GM19467 (cell line): Measurements from ENCODE around the gene RABGAP1L.
"Not testable (repeated sequence)": the region's sequence is repeated elsewhere in the genome, so short reads cannot be mapped to it uniquely, and the experiment has no call there.

Experiments
- ATAC-seq: cut with Tn5 transposase; IDR thresholded peaks from one replicate; pipeline ENCODE4 v1.9.1; 2021; ENCODE audit warnings: mild to moderate bottlenecking, moderate library complexity; ENCODE audit not compliant: unreplicated experiment

Gene RABGAP1L

DNA sequence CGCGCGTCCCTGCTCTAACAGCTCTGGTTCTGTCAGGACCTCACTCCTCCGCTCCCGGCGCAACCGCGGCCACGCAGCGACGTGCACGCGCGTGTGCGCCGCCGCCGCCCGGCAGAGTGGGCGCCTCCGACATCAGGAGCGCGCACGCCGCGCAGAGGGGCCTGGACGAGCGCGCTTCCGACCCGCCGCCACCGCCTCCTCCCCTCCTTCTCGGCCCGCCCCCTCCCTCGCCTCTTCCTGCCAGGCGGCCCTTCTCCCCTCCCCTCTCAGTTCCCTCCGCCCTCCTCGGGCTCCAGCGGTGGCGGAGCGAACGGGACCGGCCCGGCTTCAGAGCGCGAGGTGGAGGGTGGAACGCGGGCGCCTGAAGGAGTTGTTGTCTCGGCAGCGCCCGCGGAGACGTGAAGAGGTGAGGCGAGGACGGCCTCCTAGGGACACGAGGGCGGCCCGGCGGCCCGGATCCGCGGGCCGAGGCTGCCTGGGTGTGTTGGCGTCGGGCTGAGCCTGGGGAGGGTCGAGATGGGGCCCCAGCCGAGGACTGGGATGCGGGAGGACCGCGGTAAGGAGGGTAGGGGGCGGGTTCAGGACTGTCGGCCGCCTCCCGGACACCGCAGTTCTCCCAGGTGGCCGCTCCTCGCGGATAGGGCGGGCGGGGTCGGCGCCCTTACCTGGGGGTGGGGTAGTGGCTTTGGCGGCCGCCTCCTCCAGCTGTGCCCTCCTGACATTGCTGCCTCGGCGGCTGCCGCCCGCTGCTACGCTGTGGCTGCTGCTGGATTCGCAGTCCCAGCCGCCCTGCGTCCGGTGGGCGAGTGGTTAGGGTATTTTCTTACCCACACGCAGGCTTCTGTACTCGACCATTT lies at the start of gene RABGAP1L:
Gene RABGAP1L (plus strand): TSS at position 269 of the 857 bp plus-strand sequence.
- ATAC-seq, result peak; percentile 61

DNA sequence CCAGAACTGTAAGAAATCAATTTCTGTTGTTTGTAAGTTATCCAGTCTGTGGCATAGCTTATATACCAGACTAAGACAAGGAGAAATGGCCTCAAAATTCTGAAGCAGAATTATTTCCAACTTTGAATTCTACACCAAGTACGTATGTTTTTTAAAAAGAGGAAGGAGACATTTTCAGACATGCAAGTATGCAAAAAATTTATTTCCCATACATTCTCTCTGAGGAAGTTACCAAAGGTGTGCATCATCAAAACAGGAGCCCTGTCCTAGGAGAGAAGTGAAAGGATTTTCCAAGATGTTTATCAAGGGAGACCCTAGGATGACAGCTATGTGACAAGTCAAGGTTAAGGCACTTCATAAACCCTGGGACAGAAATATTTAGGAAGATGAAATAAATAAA lies 49.3 kb upstream of the RABGAP1L start:
- ATAC-seq, result no peak

DNA sequence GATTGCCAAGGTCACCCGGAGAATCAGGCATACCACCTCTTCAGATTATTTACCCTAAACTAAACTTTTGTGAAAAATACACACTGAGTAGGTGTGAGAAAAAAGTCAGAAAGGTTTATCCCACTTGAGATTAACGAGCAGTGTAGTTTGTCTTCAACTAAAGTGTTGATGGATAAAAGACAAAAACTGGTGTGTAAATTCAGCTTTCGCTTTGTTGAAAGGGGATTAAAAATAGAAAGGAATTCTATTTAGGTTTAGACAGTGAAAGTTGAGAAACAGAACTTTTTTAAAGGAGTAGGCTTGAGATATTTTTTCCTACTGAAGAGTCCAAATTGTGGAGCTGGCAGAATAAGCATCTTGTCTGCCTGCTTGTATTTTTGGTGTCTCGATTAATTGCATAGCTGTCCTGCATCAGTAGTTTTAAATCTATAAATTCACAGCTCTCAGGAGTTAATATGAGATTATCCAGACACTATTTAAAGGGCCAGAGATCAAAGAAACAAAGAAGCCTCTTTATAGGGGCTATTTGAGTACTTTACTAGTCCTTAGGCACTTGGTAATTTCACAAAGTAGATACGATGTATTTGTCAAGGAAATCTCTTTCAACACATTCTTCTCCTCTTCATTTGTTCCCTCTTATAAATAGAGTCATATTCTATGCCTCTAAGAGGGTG lies 46.7 kb upstream of the RABGAP1L start:
- ATAC-seq, result no peak

DNA sequence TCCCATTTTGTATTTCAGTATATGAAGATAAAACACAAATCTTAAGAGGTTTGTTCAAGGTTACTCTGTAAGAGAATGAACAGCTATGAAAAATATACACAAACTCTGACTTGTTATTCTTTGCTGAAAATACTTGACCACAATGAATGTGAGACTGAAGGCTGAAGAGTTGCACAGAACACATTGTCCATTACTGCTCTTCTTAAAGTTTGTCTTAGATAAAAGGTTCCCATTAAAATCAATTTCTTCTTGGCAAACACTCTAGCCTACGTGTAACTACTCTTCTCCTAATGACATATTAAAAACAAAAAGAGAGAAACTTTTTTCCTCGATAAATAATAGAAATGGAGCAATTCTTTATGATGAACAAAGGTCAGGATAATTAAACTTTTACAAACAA lies 45.2 kb upstream of the RABGAP1L start:
- ATAC-seq, result no peak

DNA sequence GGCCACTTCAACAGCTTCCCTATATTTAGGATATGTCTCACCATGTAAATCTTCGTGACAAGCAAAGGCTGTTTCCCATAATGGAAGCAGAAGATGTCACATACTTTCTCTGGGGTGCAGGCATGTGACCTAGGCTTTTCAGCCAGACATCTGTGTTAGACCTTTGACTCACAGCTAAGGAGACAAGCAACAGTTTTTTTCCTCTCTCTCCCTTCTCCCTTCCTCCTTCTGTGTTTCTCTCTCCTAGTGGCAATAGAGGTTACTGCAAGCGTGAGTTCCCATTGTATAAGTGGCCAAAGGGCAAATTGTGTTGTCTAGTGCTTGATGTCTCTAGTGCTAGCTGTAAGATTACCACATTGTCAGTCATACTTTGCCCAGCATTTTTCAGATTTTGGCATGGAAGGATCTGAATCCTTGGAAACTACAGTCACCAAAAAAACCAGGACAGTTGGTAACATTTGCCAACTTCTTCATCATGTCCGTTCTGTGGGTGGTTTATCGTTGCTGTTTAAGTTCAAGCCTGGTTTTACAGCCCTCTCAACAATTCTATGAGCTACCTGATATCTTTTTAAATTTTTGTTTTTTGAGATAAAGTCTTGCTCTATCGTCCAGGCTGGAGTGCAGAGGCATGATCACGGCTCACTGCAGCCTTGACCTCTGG lies 44.4 kb upstream of the RABGAP1L start:
- ATAC-seq, result peak; percentile 70

DNA sequence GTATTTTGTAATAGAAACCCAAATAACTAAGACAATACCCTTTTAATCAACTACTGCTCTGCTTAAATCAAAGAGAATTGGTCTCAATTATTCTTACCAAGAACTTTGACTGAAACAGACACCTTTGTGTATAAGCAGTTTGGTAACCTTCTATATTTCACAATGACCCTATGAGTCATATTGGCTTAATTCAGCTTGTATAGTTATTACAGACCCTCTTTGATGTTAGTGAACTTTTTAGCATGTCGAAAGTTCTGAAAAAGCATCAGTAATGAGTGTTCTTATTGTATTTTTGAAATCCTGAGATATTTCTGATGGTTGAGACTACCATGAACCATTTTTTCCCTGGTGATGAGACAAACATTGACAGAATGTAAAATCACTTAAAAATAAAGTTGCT lies 43.3 kb upstream of the RABGAP1L start:
- ATAC-seq, result no peak

DNA sequence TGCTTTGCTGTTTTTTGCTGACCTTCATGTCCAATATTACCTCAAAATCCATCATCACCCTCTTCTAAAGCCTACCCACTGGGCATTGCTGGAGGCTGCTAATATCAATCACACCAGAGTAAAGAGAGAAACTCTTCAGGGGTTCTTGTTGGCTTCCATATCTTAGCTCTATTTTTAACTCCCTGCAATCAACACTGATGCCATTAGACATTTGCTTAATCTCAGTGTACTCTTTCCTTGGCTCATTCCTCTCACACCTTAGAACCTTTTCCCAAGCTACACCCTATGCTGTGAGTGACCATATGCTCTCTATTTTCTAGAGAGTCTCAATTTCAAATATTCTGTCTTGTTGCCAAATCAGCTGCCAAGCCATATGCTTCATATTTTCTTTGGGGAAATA lies 40.6 kb upstream of the RABGAP1L start:
- ATAC-seq, result no peak

DNA sequence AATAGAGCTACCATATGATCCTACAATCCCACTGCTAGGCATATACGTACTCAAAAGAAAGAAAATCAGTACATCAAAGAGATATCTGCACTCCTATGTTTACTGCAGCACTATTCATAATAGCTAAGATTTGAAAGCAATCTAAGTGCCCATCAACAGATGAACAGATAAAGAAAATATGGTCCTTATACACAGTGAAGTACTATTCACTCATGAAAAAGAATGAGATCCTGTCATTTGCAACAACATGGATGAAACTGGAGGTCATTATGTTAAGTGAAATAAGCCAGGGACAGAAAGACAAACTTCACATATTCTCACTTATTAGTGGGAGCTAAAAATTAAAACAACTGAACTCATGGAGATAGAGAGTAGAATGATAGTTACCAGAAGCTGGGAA lies 37.0 kb upstream of the RABGAP1L start:
- ATAC-seq, result not testable (repeated sequence)

DNA sequence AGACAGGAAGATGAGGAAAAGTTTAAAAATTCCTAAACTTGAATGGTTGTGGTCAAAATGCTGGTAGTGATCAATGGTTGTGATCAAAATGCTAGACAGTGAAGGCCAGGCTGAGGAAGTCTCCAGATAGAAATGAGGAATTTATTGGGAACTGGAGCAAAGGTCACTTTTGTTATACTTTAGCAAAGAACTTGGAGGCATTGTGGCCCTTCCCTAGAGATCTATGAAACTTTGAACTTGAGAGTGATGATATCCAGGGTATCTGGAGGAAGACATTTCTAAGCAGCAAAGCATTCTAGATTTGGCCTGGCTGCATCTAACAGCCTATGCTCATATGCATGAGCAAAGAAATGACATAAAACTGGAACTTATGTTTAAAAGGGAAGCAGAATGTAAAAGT lies 35.5 kb upstream of the RABGAP1L start:
- no peak for ATAC-seq

DNA sequence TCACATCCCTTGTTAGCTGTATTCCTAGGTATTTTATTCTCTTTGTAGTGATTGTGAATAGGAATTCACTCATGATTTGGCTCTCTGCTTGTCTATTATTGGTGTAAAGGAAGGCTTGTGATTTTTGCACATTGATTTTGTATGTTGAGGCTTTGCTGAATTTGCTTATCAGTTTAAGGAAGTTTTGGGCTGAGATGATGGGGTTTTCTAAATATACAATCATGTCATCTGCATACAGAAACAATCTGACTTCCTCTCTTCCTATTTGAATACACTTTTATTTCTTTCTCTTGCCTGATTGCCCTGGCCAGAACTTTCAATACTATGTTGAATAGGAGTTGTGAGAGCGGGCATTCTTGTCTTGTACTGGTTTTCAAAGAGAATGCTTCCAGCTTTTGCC lies 32.1 kb upstream of the RABGAP1L start:
- not testable (repeated sequence) for ATAC-seq

DNA sequence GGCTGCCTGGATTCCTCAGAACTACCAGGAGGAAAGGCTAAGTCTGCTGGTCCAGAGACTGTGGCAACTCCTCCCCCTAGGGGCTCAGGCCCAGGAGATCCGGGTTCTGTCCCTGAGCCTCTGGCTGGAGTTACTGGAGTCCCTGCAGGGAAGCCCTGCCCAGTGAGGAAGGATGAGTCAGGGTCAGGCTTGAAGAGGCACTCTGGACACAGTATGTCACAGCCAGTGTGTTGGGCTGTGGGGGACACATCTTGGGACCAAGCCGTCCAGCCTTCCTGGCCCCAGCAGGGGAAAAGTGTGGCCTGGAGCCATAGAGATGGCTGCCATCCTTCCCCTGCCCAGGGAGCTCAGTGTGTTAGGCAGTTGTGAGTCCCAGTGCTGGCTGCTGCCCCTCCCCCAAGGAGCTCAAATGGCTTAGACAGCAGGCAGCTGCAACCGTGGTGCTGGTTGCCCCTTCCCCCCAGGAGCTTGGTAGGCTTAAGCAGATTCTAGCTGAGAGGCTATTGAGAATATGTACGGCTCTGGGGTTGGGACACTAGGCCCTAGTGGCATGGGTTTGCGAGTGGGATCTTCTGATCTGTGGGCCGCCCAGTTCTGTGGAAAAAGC lies 28.2 kb upstream of the RABGAP1L start:
- ATAC-seq, result no peak

DNA sequence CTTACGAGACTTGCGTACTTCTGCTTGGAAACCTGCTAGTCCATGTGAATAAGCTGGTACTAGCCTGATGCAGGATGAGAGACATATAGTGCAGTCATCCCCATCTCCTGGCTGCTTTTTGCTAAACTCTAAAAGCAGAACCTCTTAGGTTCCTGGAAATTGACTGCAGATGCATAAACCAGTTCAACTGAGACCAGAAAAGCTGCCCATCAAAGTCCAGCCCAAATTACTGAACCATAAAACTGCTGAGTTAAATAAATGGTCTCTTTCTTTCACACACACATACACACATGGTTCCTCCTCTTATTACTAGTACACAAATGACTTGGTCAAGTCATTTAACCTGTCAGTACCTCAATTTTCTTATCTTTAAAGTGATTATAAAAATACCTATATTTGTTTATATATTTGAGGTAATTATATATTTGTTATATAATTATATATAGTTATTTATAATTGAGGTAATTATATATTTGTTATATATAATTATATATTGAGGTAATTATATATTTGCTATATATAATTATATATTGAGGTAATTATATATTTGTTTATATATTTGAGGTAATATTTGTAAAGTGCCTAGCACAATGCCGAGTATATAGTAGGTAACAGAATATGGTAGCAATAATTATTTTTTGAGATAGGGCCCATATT lies 25.2 kb upstream of the RABGAP1L start:
- peak; percentile 74 for ATAC-seq

DNA sequence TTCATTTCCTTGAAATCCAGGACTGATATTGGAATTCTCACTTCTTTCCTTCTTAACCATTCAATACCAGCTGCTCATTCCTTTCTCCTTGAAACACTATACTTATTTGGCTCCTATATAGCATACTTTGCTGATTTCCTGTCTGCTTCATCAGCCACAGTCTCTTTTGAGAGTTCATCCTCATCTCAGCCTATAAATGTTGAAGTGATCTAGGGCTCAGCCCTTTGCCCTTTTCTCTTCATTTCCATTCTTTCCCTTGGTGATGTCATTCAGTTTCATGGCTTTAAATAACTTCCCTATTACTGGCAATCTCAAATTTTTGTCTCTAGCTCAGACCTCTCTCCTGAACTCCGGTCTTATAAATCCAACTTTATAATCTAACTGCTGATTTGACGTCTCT lies 24.1 kb upstream of the RABGAP1L start:
- no peak for ATAC-seq

DNA sequence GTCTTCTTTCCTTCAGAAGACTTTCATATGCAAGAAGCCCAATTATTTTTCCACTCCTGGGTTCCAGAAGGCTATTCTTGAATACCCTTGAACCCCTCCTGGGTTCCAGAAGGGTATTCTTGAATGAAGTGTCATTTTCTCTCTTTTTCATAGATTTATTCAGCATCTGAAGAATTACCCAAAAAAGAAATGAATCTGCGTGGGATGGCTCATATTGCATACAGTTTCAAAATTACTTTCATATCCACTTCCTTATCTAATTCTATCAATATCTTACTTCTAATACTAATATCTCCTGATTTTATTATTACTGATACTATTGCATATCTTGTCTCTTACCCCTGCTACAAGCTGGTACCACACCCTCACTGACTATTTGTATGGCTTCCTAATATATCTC lies 22.6 kb upstream of the RABGAP1L start:
- ATAC-seq, result no peak

DNA sequence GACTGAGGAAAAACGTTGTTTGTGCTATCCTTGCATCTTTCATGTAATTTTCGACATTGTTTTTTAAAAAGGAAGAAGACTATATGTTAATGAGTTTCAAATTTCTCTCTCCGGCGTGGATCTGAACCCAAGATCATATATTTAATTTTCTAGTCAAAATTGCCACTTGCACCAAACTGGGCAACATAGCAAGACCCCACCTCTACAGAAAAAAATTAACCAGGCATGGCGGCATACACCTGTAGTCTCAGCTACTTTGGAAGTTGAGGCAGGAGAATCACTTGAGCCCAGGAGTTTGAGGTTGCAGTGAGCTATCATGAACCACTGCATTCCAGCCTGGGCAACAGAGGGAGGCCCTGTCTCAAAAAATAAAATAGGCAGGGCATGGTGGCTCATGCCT lies 16.5 kb upstream of the RABGAP1L start:
- ATAC-seq, result no peak

DNA sequence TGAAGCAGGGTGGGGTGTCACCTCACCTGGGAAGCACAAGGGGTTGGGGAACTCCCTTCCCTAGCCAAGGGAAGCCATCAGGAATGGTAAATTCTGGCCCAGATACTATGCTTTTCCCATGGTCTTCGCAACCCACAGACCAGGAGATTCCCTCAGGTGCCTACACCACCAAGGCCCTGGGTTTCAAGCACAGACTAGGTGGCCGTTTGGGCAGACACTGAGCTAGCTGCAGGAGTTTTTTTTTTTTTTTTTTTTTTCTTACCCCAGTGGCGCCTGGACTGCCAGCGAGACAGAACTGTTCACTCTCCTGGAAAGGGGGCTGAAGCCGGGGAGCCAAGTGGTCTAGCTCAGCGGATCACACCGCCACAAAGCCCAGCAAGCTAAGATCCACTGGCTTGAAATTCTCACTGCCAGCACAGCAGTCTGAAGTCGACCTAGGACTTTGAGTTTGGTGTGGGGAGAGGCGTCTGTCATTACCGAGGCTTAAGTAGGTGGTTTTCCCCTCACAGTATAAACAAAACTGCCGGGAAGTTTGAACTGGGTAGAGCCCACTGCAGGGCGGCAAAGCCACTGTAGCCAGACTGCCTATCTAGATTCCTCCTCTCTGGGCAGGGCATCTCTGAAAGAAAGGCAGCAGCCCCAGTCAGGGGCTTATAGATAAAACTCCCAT lies 15.5 kb upstream of the RABGAP1L start:
- ATAC-seq, result not testable (repeated sequence)

DNA sequence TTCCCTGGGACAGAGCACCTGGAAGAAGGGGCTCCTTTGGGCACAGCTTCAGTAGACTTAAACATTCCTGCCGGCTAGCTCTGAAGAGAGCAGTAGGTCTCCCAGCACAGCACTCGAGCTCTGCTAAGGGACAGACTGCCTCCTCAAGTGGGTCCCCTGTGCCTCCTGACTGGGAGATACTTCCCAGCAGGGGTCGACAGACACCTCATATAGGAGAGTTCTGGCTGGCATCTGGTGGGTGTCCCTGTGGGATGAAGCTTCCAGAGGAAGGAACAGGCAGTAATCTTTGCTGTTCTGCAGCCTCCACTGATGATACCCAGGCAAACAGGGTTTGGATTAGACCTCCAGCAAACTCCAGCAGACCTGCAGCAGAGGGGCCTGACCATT lies 14.9 kb upstream of the RABGAP1L start:
- not testable (repeated sequence) for ATAC-seq

DNA sequence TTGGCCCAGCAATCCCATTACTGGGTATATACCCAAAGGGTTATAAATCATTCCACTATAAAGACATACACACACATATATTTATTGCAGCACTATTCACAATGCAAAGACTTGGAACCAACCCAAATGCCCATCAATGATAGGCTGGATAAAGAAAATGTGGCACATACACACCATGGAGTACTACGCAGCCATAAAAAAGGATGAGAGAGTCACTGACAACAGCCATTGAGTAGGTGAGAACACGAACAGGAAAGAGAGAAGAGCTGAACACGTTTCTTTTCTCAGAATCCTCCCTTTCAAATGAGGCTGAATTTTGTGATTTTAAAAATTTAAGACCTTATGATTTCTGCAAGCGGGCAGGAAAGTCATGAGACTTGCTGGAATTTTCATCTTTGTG lies 10.1 kb upstream of the RABGAP1L start:
- ATAC-seq, result no peak

DNA sequence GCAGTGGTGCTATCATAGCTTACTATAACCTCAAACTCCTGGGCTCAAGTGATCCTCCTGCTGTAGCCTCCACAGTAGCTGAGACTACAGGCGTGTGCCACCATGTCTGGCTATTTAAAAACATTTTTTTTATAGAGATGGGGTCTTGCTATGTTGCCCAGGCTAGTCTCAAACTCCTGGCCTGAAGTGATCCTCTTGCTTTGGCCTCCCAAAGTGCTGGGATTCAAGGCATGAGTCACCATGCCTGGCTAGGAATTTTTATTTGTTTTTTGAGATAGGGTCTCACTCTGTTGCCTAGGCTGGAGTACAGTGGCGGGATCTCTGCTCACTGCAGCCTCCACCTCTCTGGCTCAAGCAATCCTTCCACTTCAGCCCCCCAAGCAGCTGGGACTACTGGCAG lies 8.8 kb upstream of the RABGAP1L start:
- ATAC-seq, result no peak

DNA sequence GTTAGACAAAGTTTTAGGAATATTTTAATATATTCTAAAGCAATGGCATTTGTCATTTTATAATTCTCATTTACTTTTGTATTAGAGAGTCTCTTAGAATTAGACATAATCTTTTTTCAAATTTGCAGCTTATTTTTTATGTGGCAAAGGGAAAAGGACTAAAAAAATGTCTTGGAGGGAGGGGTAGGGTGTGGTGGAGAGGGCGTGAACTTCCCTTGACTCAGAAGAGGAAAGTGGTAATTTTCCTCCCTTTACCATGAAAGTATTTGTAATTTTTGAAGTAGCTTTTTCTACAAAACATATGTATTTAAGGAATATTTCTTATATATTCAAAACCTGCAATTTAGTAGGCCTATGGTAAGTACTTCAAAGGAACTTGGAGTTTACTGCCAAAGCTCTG lies 6.9 kb upstream of the RABGAP1L start:
- ATAC-seq, result no peak
